OCI-LY1 (cell line): ENCODE data around the gene RNF227.

ENCODE experiments used
- H2AFZ ChIP-seq: fragments of 200-600 bp; sonication (generic), shearing (Covaris generic); 2 replicates; pipeline ENCODE4 v1.6.0; 2014; ENCODE audit warnings: antibody characterized with exemption, mild to moderate bottlenecking, low read length
- H3F3A ChIP-seq: fragments of 200-600 bp; sonication (generic), shearing (Covaris generic); 2 replicates; pipeline ENCODE4 v1.6.0; 2014; ENCODE audit warnings: mild to moderate bottlenecking, antibody characterized with exemption, low read length, moderate library complexity; ENCODE audit not compliant: insufficient read depth
- H3K27ac ChIP-seq: fragments of 200-600 bp; sonication (generic); 2 replicates; pipeline ENCODE4 v1.5.1; 2014; ENCODE audit warnings: low read length, mixed run types, mild to moderate bottlenecking, low read depth; ENCODE audit not compliant: poor library complexity, severe bottlenecking
- H3K27me3 ChIP-seq: fragments of 200-600 bp; sonication (generic); 2 replicates; pipeline ENCODE4 v1.6.0; 2014; ENCODE audit warnings: antibody characterized with exemption, mild to moderate bottlenecking, low read length, moderate library complexity; ENCODE audit not compliant: insufficient read depth
- H3K36me3 ChIP-seq: fragments of 200-600 bp; sonication (generic); 2 replicates; pipeline ENCODE4 v1.6.1; 2014; ENCODE audit warnings: mild to moderate bottlenecking, antibody characterized with exemption, low read length, moderate library complexity, mixed read lengths; ENCODE audit not compliant: insufficient read depth
- H3K4me1 ChIP-seq: fragments of 200-600 bp; sonication (generic); 2 replicates; pipeline ENCODE4 v1.5.1; 2014; ENCODE audit warnings: mild to moderate bottlenecking, low read length, moderate library complexity; ENCODE audit not compliant: insufficient read depth, severe bottlenecking
- H3K4me2 ChIP-seq: fragments of 200-600 bp; sonication (generic), shearing (Covaris generic); 2 replicates; pipeline ENCODE4 v1.6.1; 2014; ENCODE audit warnings: low read length
- H3K4me3 ChIP-seq: fragments of 200-600 bp; sonication (generic); 2 replicates; pipeline ENCODE4 v1.5.1; 2014; ENCODE audit warnings: low read length, low read depth, mild to moderate bottlenecking, mixed read lengths; ENCODE audit not compliant: poor library complexity, severe bottlenecking
- H3K79me2 ChIP-seq: fragments of 200-600 bp; shearing (Covaris generic); 2 replicates; pipeline ENCODE4 v1.6.1; 2016; ENCODE audit warnings: mixed run types, low read length, mixed read lengths; ENCODE audit not compliant: insufficient read depth
- H3K9ac ChIP-seq: fragments of 200-600 bp; sonication (generic), shearing (Covaris generic); 2 replicates; pipeline ENCODE4 v1.6.1; 2014; ENCODE audit warnings: mild to moderate bottlenecking, low read length, mixed read lengths
- H3K9me2 ChIP-seq: fragments of 200-600 bp; sonication (generic), shearing (Covaris generic); 2 replicates; pipeline ENCODE4 v1.6.1; 2014; ENCODE audit warnings: low read depth, mild to moderate bottlenecking, low read length, mixed read lengths
- H3K9me3 ChIP-seq: fragments of 200-600 bp; shearing (Covaris generic); 2 replicates; pipeline ENCODE4 v1.6.1; 2014; ENCODE audit warnings: low read length, mixed read lengths
- H4K20me1 ChIP-seq: fragments of 200-600 bp; sonication (generic), shearing (Covaris generic); 2 replicates; pipeline ENCODE4 v1.6.0; 2016; ENCODE audit warnings: mild to moderate bottlenecking, low read length; ENCODE audit not compliant: insufficient read depth
- CTCF ChIP-seq: fragments of 200-600 bp; sonication (generic), shearing (Covaris generic); IDR thresholded peaks from 2 replicates; pipeline ENCODE4 v1.5.1; 2017; ENCODE audit warnings: mild to moderate bottlenecking, antibody characterized with exemption, low read length, moderate library complexity, mixed read lengths
- EZH2 ChIP-seq: fragments of 200-600 bp; sonication (generic), shearing (Covaris generic); IDR thresholded peaks from 2 replicates; pipeline ENCODE4 v1.8.0; 2017; ENCODE audit warnings: borderline replicate concordance, mixed run types, mild to moderate bottlenecking, antibody characterized with exemption, low read length, moderate library complexity, mixed read lengths

Gene RNF227

GRCh38 chr17:7922269-7922844 lies 6.3 kb upstream of the RNF227 start:
- Histone ChIP-seq H4K20me1 (no peaks in the 10 kb centered on the region), H3K4me3 (peak overlapping the region; percentile 48), H3K27ac (no peak overlapping the region), H3K4me2 (peak overlapping the region; percentile 64), H3K27me3 (no peaks in the 10 kb centered on the region), H2AFZ (no peak overlapping the region), H3K79me2 (no peaks in the 10 kb centered on the region), H3F3A (no peaks in the 10 kb centered on the region), H3K9ac (peak overlapping the region; percentile 40; the same call in 1 of the 2 replicates), H3K9me3 (no peaks in the 10 kb centered on the region), H3K36me3 (no peaks in the 10 kb centered on the region), H3K9me2 (no peaks in the 10 kb centered on the region), H3K4me1 (peaks cover 12% of the 10 kb centered on the region)
- TF ChIP-seq EZH2 (no peak), CTCF (no peak)

- no peaks in the 10 kb centered on the region for H4K20me1 ChIP-seq
- H3K9me2 ChIP-seq, result no peaks in the 10 kb centered on the region
- H3K4me3 ChIP-seq, result no peak overlapping the region
- H3K27me3 ChIP-seq, result no peaks in the 10 kb centered on the region
- no peak overlapping the region for H3K9ac ChIP-seq
- no peak for TF ChIP-seq EZH2
- no peak for TF ChIP-seq CTCF
- no peak overlapping the region for H2AFZ ChIP-seq
- H3K4me2 ChIP-seq, result no peak overlapping the region
- H3K9me3 ChIP-seq, result no peaks in the 10 kb centered on the region
- no peaks in the 10 kb centered on the region for H3K79me2 ChIP-seq
- H3K4me1 ChIP-seq, result peaks cover 22% of the 10 kb centered on the region
- H3K27ac ChIP-seq, result no peak overlapping the region
- H3K36me3 ChIP-seq, result peaks cover 8% of the 10 kb centered on the region; the same call in 1 of the 2 replicates
- no peaks in the 10 kb centered on the region for H3F3A ChIP-seq
Measured at GRCh38 chr17:7916808-7917207, 719 bp upstream of the RNF227 start.

- Histone ChIP-seq H3K79me2 (no peaks in the 10 kb centered on the region), H3F3A (no peaks in the 10 kb centered on the region), H3K4me3 (peak overlapping the region; percentile 67), H3K27me3 (no peaks in the 10 kb centered on the region), H3K27ac (peak overlapping the region; percentile 63), H3K4me2 (peak overlapping the region; percentile 96), H4K20me1 (no peaks in the 10 kb centered on the region), H3K4me1 (peaks cover 22% of the 10 kb centered on the region), H3K36me3 (peaks cover 13% of the 10 kb centered on the region; the same call in 1 of the 2 replicates), H2AFZ (0 out of 2 replicates have a peak overlapping the region, but pooled peaks have one; percentile 59), H3K9me2 (no peaks in the 10 kb centered on the region), H3K9me3 (no peaks in the 10 kb centered on the region), H3K9ac (peak overlapping the region; percentile 77)
- TF ChIP-seq CTCF (no peak), EZH2 (no peak)
Measured at GRCh38 chr17:7916385-7916682, 245 bp upstream of the RNF227 start.
